Fibroblast of mammary gland (primary cell): ENCODE data around the gene CAB39.

Experiments used
- DNase-seq: peaks from one replicate; pipeline ENCODE4 v3.0.0-alpha.2; 2010; ENCODE audit warnings: low read depth
- H3K4me3 ChIP-seq: 2 replicates; pipeline ENCODE4 v1.5.1; 2011; ENCODE audit warnings: low read depth, mild to moderate bottlenecking, low read length, moderate library complexity; ENCODE audit not compliant: control insufficient read depth
- CTCF ChIP-seq: conservative IDR thresholded peaks from 2 replicates; pipeline ENCODE4 v1.5.1; 2011; ENCODE audit warnings: low read depth, low read length, inconsistent platforms; ENCODE audit not compliant: control insufficient read depth, insufficient read depth

CAB39 gene

DNA sequence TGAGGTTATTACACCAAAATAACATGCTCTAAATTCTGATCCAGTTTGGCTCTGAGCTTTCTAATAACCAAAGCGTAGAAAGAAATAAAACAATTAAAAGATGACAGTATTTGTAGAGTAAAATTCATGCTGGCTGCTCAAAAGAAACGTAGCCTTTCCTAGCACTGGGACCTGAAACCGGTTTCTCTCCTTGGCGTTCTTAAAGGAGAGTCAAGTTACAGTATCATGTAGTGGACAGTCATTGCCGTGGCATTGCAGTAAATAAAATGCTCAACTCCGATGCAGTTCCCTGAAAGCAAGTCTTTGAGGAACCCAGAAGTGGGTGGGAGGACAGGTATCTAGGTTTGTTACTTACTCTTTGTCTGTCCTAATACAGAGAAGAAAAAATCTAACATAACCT, 99.4 kb downstream of the CAB39 start:
- no peak for TF ChIP-seq CTCF
- DNase-seq = no peak

DNA sequence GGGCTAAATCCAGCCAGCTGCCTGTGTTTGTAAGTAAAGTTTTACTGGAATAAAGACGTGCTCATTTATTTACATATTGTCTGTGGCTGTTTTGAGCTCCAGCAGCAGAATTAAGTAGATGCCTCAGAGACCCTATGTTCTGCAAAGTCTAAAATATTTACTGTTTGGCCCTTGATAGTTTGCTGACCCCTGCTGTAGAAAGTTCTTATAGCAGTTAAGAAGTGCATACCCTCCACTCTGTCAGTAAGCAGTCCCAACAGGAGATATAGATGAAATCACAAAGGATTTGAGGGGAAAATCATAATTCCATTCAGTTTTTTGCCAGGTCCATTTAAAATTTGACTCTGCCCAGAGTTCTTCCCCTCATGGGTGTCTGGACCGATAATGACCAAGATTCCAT, 102.0 kb downstream of the CAB39 start:
- peak; percentile 36 for DNase-seq
- TF ChIP-seq CTCF = peak; percentile 51
- H3K4me3 ChIP-seq = no peak overlapping the region

More for the DNA sequence above, 99.4 kb downstream of the CAB39 start:
- no peak overlapping the region for H3K4me3 ChIP-seq

DNA sequence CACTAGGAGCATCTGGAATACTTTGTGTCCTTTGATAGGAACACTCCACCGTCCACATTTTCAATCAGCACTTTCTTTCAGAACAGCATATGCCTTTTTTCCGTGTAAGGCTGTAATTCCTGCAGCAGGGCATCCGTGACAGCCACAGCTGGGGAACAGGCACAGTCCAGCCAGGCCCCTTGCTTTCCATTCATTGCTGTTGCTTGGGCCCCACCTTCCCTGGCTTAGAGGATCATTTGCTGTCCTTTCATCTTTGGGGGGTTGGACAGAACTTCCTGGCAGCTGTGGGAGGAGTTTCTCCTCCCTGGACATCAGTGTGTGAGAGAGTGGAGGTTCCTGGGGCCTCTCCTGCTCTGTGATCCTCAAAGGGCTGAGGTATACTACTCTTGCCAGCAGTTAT, 102.4 kb downstream of the CAB39 start:
- DNase-seq = no peak
- no peak for TF ChIP-seq CTCF
- H3K4me3 ChIP-seq = no peak overlapping the region

- DNase-seq = no peak
- no peak for TF ChIP-seq CTCF
- H3K4me3 ChIP-seq = no peak overlapping the region
These were observed 104.1 kb downstream of the CAB39 start for GRCh38 chr2:230816735-230817134.

DNA sequence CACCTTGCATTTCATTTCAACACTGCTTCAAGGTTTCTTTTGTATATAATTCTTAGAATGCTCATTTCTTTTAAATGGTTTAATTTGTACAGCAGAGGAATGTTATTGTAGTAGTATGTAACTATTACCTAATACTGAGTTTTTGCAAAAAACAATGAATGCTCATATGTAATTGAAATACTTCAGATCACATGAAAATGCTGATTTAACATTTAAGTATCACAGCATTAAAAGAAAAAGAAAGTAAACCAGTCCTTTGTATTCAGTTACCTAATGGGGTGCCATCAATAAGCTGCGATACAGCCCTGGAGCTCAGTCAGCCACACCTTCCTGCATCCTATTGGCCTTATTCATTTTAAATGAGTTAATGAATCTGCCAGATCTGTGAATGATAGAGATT, 106.8 kb downstream of the CAB39 start:
- H3K4me3 ChIP-seq = no peak overlapping the region
- DNase-seq = no peak
- TF ChIP-seq CTCF = no peak

- DNase-seq = no peak
- no peak overlapping the region for H3K4me3 ChIP-seq
- no peak for TF ChIP-seq CTCF
These were observed 108.8 kb downstream of the CAB39 start for GRCh38 chr2:230821261-230821990.
